Forelimb muscle (tissue), 1 donor: Measurements from ENCODE around the gene SERPINA1. TPM values are rescaled to one million over a fixed set of nuclear protein-coding genes. Genes with fewer than 3 reads are reported as not detected.
"Not testable (repeated sequence)": the region's sequence is repeated elsewhere in the genome, so short reads cannot be mapped to it uniquely, and the experiment has no call there.

Source experiments
- DNase-seq: peaks from one replicate; pipeline ENCODE4 v3.0.0-alpha.2; 2013; ENCODE audit warnings: low read depth
- polyA plus RNA-seq: library from polyadenylated mRNA; unstranded; fragments of 120-200 nt; gene quantifications from one replicate; pipeline ENCODE4 v1.2.1, GENCODE V29; 2013; ENCODE audit not compliant: insufficient read length

SERPINA1 gene
- polyA plus RNA-seq, 1 donor: 0.39 TPM

DNA sequence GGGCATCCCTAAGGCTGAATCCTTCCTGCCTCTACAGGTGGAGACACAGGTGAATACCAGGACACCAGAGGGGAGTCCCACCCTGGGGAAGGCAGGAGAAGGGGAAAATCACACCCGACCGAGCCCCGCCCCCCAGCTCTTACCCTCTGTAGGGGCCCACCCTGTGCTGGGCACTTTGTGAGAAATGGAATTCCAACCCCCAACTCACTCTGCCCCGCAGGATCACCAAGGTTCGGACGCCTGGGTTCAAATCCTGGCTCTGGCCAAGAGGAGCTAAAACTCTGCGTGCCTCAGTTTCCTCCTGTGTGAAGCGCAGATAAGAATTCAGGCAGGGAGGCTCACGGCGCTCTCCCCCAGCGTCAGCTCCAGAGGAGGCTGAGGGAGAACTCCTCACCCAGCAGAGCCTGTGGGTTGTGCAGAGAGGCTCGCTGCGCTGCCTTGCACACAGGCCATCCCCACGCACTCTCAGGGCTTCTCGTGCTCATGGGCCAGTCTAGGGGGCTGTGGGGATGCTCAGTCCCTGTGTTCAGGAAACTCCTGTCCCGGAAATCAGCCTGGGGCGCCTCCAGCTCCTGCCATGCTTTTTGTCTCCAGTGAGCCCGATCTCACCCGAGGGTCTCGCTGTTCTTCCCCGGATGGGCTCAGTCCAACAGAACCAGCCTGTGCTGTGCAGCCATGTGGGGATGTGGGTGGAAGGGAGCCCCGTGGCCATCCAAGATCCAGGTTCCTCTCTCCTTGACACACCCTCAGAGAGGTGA, 18.5 kb downstream of the SERPINA1 start:
- DNase-seq: not testable (repeated sequence)

DNA sequence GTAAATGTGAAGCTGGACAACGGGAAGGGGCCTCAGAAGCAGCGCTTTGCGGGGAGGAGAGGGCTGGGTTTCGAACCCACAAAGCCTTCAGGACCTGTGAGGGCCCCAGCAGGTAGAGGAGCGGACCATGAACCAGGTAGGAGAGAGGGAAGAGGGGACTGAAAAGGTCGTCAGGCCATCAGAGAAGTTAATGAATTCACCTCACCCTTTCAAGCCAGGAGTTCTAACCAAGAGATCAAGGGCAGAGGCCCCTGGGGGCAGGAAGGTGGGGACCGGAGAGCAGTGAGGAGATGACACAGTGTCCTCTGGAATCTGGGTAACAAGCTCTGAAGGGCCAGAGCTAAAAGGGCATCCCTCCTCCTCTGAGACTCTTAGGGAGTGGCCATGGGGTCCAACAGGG, 19.4 kb downstream of the SERPINA1 start:
- DNase-seq: no peak

DNA sequence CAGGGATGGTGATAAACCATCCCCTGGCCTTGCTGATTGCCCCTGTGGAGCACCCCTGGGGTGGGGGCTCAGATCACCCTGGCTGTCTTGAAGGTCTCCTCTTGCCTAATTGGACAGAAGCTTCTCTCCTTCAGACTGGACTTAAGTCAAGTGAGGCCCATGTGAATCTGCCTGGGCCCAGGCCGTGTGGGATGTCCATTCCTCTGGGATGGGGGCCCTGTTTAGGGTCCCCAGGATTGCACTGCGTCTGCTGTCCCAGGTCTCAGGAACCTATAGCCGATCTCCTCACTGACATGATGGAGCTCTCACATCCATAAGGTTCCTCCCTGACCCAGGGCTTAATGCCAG, 20.2 kb downstream of the SERPINA1 start:
- DNase-seq: no peak

DNA sequence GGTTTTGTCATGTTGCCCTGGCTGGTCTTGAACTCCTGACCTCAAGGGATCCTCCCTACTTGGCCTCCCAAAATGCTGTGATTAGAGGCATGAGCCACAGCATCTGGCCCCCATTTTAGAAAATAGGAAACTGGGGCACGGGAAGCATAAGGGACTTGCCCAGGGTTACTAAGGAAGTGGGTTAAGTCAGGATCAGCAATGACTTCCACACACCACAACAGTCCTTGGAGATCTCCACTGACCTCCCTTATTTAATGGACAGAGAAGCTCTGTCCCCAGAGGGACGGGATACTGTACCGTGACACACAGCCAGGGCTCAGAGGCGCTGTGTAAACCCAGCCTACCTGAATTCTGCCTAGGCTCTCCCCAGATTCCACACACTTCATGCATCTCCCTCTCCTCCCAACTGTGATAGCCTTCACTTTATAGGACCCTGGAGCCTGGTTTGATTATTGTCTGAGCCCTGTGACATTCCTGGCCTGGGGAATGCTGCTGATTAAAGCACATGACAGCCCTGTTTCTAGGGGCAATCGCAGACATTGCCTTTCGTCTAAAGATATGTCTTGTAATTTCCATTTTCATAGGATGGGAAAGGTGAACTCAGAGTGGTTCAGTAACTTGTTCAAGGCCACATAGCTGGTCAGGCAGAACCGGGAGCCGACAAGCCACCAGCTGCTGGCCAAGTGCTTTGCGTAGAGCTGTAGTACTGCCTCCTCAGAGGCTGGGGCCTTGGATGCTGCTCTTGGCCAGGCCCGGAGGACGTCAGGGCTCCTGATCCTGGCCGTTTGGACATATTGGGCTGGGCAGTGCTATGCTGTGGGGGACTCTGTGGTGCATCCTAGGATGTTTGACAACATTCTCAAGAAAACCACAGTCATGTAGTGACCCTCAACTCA, 20.8 kb downstream of the SERPINA1 start:
- no peak for DNase-seq

DNA sequence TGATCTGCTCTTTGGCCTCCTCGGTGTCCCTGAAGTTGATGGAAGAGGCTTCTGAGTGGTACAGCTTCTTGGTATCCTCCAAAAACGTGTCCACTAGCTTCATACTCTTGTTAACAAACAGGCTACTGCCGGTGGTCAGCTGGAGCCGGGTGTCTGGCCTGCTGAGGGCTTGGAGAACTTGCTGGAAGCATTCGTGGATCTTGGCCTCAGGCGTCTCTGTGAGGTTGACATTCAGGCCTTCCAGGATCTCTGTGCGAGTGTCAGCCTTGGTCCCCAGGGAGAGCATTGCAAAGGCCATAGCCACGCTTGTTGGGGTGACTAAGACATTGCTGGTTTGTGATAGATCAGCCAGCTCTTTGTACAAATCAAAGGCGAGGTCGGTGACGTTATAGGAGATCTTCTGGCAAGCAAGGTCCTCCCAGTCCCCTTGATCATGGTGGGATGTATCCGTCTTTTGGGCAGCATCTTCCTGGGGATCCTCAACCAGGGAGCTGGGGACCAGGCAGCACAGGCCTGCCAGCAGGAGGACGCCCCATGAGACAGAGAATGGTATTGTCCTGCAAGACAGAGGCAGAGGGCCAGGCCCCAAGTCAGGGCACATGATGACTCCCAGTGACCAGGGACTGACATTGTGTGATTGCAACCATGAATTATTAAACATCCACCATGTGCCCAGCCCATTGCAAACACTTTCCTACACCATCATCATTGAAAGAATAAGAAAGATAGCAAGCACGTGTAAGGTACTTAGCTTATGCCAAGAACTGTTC, 22.1 kb downstream of the SERPINA1 start, which contains the start of gene SERPINA2:
SERPINA2 (minus strand) TSS at position 553 of the 770 bp plus-strand sequence.
- DNase-seq: no peak

DNA sequence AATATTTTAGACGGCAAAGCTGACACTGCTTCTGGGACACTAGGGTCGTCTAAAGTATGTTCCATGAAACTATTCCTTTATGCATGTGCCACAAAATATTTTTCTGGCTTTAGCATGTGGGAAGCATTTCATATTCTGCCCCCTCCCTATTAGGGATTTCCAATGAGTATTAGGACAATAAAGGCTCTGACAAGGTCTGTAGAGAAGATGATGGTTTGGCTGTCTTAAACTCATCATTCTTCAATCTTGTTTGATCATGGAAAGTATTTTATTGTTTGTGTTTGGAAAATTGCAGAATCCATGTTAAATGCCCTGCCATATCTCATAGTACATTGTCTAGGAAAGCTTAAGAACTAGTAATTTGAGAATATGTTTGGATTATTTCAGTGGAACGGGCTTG, 22.8 kb downstream of the SERPINA1 start:
- no peak for DNase-seq

DNA sequence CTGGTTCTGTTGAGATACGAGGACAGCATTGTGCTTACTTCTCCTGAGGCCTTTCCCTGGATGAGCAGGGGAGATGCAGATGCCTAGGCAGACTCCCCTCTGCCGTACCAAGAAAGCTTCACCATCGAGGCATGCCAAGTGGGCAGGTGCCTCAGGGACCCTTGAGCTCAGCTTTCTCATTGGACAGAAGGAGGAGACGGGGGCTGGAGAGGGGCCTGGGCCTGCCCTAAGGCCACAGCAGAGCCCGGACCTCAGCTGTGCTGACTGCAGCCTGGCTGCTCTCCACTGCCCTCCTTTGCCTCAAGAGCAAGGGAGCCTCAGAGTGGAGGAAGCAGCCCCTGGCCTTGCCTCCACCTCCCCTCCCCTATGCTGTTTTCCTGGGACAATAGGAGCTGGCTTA, 23.4 kb downstream of the SERPINA1 start:
- no peak for DNase-seq

DNA sequence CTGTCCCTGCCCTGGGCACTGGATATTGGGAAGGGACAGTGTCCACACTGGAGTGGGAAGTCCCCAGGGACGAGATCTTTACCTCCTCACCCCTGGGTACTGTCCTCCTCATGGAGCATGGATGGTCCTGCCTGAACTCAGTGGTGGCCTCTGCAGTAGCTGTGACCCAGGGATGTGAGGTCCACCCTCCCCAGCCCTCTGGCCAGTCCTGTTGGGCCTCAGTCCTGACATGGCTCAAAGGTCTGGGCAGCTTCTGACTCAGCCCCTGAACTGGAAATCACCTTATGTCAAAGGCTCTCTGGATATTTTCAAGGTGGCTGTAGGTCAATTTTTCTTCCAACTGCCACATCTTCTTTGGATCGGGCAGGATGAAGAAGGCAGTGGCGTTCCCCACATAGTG, 24.4 kb downstream of the SERPINA1 start:
- DNase-seq: no peak

DNA sequence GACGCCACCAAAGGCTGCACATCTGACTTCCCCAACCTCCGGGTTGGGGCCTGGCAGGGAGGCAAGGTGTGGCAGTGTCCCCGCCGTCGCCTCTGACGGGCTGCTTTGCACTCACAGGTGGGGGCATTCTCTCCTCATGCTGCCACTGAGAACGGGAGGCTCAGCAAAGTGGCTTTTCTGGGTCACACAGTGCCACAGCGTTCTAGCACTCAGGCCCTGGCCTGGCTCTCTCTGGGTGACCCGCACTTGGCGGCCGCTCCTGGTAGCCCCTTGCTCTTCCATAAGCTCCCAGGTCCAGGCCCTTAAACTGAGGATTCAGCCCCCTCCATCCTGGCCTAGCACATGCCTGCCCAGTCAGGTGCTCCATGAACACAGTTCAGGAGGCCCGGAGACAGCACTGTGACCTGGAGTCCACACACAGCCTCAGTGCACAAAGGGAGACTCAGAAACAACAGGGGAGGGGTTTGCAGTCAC, 25.2 kb downstream of the SERPINA1 start:
- no peak for DNase-seq

DNA sequence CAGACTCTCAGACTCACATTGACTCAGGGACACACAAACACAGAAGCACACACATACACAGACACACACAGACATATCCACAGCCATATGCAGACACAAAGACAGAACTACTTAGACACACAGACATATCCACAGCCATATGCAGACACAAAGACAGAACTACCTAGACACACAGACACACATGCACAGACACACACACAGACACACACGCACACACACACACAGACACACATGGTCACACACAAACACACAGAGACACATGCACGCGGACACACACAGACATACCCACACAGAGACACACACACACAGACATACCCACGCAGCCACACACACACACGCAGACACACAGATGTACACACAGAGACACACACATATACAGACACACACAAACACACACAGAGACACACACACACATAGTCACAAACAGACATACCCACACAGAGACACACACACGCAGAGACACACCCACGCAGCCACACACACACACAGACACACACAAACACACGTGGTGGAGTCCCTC, 25.7 kb downstream of the SERPINA1 start:
- DNase-seq: no peak

DNA sequence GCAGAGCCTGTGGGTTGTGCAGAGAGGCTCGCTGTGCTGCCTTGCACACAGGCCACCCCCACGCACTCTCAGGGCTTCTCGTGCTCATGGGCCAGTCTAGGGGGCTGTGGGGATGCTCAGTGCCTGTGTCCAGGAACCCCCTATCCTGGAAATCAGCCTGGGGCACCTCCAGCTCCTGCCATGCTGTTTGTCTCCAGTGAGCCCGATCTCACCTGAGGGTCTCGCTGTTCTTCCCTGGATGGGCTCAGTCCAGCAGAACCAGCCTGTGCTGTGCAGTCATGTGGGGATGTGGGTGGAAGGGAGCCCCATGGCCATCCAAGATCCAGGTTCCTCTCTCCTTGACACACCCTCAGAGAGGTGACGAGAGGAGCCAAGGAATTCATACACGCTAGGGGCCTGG, 26.7 kb downstream of the SERPINA1 start:
- DNase-seq: no peak

DNA sequence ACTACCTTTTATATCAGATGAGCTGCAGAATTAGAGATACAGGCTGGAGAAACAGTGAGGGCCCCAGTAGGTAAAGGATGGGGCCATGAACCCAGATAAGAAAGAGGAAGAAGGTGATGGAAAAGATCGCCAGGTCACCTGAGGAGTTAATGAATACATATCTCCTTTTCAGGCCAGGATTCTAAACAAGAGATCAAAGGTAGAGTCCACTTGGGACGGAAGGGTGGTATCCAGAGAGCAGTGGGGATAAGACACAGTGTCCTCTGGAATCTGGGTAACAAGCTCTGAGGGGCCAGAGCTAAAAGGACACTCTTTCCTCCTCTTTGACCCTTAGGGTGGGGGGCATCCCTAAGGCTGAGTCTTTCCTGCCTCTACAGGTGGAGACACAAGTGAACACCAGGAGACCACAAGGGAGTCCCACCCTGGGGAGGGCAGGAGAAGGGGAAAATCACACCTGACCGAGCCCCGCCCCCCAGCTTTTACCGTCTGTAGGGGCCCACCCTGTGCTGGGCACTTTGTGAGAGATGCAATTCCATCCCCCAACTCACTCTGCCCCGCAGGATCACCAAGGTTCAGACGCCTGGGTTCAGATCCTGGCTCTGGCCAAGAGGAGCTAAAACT, 27.3 kb downstream of the SERPINA1 start:
- DNase-seq: no peak

DNA sequence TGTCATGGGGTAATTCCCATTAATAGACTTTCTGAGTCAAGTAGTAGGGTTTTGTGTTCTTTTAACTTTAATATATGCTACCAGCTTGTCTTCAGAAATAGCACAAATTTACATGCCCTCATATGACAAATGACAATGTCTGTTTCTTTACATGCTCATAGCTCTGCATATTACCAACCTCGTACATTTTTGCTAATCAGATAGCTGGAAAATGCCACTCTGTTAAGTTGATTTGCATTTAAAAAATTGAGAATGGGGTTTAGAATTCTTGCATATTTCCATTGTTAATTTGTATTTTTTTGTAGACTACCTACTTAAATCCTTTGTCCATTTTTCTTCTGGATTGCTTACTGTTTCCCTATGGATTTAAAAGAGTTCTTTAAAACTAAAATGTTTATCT, 31.2 kb downstream of the SERPINA1 start:
- DNase-seq: no peak

DNA sequence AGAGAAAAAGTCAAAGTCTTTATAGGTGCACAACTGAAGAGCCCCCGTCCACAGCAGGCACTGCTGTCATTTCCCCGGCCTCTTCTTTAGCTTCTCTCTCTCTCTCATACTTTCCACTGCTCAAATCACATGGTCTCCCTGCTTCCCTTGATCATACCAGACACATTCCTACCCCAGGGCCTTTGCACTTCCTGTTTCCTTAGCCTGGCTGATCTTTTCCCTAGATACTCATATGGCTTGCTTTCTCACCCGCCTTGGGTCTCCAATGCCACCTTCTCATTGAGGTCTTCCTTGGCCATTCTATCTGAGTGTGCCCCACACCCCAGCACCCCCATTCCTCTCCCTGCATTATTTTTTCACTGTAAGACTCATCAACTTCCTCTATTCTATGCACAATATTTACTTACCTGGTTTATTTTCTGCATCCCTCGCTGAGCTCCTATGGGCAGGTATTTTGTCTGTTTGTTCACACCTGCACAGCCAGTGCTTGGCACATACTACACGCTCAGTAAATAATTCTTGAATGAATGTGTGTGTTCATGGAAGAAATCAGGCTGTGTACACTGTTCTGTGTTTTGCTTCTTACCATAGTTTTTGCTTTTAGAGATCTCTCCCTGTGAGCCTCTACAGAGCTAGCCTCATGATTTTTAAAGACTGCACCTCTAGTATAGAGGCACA, 31.9 kb downstream of the SERPINA1 start:
- DNase-seq: no peak

DNA sequence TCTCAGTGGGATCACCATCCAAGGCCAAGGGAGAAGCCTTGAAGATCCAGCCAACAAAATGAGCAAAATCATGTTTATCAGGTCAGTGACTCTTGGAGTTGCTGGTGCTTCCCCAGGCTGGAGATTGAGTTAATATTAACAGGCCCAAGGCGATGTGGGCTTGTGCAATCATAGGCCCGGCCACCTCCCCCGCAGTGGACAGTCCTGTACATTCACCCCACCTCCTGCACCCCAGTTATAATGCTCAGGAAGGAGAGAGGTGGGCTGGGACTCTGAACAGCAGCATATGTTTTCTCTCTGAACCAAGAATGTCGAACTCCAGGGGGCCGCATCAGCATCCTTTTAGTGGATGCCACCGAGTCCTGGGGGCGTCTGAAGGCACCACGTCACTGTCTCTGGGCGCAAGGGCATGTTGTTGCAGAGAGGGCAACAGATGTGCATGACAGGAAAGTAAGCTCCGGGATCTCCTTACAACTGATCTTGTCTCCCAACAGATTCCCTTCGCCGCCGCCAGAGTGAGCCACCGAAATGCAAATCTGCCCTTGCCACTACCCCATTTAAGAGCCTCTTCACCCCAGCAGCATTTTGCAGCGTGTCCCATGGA, 33.1 kb downstream of the SERPINA1 start:
- no peak for DNase-seq

DNA sequence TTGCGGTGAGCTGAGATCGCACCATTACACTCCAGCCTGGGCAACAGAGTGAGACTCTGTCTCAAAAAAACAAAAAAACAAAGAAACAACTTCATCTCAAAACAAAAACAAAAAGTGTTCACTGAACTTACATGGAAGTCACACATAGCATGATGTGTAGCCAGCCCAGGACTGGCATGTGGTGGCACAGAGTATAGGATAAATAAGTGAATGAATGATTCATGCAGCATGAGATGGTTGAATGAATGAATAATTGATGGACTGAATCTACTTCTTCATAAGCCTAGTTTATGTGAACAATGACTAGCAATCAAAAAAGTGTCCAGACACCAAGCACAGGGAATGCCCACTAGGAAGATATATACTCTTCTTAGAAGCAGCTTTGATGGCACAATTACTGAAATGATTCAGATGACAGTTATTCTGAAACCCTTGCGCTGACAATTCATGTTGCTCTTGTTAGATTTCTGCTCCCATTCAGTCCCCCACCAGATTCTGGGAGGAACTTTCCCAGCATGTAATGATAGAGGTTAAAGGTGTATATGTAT, 33.7 kb downstream of the SERPINA1 start:
- DNase-seq: no peak

DNA sequence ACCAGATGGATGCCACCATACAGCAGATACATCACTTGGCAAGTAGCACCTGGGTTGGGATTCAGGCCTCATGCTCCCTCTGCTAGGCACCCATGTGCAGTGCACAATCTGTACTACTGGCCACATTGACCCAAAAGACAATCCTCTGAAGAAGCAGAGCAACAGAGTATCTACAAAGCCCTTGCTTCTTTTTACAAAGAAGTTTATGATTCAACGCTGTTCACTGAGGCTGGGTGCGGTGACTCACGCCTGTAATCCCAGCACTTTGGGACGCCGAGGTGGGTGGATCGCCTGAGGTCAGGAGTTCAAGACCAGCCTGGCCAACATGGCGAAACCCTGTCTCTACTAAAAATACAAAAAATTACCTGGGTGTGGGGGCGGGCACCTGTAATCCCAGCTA, 34.2 kb downstream of the SERPINA1 start:
- not testable (repeated sequence) for DNase-seq

DNA sequence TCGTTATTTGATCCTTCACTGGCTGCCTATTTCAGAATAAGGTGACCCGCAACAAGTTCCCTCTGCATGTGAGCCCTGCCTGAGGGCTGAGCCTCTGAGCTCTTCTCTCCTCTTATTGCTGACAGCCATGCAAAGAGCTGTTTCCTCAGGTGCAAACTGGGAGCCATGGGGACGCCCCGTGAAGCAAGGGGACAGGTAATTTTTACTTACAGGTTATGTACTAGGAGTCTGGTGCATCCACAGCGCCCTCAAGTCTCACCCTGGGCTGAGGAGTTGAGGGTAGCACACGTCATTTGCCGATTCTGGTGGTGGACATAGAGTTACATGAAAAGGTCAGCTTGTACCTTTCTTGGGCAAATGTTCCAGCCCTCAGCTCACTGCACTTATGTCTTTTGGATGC, 39.1 kb downstream of the SERPINA1 start:
- DNase-seq: no peak

DNA sequence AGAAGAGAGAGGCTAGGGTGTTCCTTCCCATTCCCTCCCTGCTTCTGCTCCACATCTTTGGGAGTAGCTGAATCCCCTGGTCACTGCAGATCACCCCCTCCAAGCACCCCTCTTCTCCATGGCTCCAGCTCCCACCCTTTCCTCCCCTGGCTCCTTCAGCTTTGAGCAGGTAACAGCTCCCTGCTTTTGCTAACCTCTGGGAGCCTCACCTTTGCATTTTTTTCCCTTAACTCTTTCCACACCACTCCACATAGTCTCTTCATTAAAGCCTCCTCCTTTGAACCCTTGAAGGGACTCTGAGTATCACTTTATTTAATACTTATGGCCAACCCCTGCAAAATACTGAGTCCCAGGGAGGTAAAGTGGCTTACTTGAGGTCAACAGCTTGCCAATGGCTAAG, 39.6 kb downstream of the SERPINA1 start:
- no peak for DNase-seq

DNA sequence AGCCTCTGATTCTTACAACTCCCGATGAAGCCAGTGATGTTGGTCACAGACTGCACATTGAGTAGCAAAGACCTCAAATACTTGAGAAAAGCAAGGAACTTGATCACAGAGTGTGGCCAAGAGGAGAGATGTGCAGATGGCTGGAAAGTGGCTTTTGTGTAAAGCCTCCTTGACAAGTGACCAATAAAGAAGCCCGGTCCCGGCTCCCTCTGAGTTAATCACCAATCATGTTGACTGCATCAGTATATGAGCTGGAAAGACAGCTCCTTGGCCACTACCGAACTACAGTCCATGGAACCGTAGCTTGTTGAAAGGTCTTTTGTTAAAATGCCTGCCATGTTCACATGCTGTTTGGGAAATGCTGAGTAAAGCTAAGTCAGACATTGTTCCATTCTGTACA, 41.6 kb downstream of the SERPINA1 start:
- no peak for DNase-seq
